HepG2 (cell line): Measurements from ENCODE around the gene JPH4. TPM values are rescaled to one million over a fixed set of nuclear protein-coding genes. Genes with fewer than 3 reads are reported as not detected.

Experiments used
- CCDC6 ChIP-seq: sonication (generic); formaldehyde crosslinking; IDR thresholded peaks from 2 replicates; pipeline ENCODE4 v1.8.1; 2022; ENCODE audit warnings: mild to moderate bottlenecking, missing genetic modification reagents, moderate library complexity
- FOXC1 ChIP-seq: sonication (generic); formaldehyde crosslinking; IDR thresholded peaks from 2 replicates; pipeline ENCODE4 v1.8.0; 2022; ENCODE audit warnings: mild to moderate bottlenecking, missing genetic modification reagents, borderline replicate concordance
- GABPB1 ChIP-seq: IDR thresholded peaks from 2 replicates; pipeline ENCODE4 v1.6.1; 2016; ENCODE audit warnings: mild to moderate bottlenecking, missing genetic modification reagents, moderate library complexity, missing compliant biosample characterization
- GATAD2A ChIP-seq: IDR thresholded peaks from 2 replicates; pipeline ENCODE4 v1.6.1; 2016
- HNRNPK ChIP-seq: fragments of 200-400 bp; formaldehyde crosslinking; IDR thresholded peaks from 2 replicates; pipeline ENCODE4 v1.6.1; 2018; ENCODE audit warnings: low read length, low read depth, moderate library complexity, mild to moderate bottlenecking; ENCODE audit not compliant: poor library complexity, severe bottlenecking
- PCBP2 ChIP-seq: fragments of 200-400 bp; formaldehyde crosslinking; optimal IDR thresholded peaks from 2 replicates; pipeline ENCODE3; 2018; ENCODE audit warnings: low read length, low read depth; ENCODE audit not compliant: poor library complexity, severe bottlenecking
- POLR2AphosphoS5 ChIP-seq: IDR thresholded peaks from 2 replicates; pipeline ENCODE4 v1.6.1; 2012; ENCODE audit warnings: low read depth, low read length
- RAD21 ChIP-seq: fragments of 450-650 bp; formaldehyde crosslinking; IDR thresholded peaks from 2 replicates; pipeline ENCODE4 v1.5.0; 2020; ENCODE audit warnings: mild to moderate bottlenecking
- RBFOX2 ChIP-seq: fragments of 200-400 bp; formaldehyde crosslinking; IDR thresholded peaks from 2 replicates; pipeline ENCODE4 v1.6.1; 2017; ENCODE audit warnings: low read depth, mild to moderate bottlenecking, low read length
- RELA ChIP-seq: sonication (generic); formaldehyde crosslinking; IDR thresholded peaks from 2 replicates; pipeline ENCODE4 v1.4.0; 2020; ENCODE audit warnings: missing genetic modification reagents
- REPIN1 ChIP-seq: sonication (generic); formaldehyde crosslinking; IDR thresholded peaks from 2 replicates; pipeline ENCODE4 v1.8.0; 2022; ENCODE audit warnings: missing genetic modification reagents, low read depth, mild to moderate bottlenecking, borderline replicate concordance
- SP1 ChIP-seq, 2 experiments: fragments of 450-650 bp in 1 of 2; sonication (generic) in 1 of 2; formaldehyde crosslinking in 1 of 2; IDR thresholded peaks; 2 replicates each; pipeline versions ENCODE4 v1.4.0 to v1.6.1; 2016 to 2020; ENCODE audit warnings: missing genetic modification reagents in 1 of 2
- ZFX ChIP-seq: sonication (generic); formaldehyde crosslinking; IDR thresholded peaks from 2 replicates; pipeline ENCODE4 v1.4.0; 2020; ENCODE audit warnings: mild to moderate bottlenecking, low read depth, missing genetic modification reagents, moderate library complexity
- ZNF225 ChIP-seq: sonication (generic); formaldehyde crosslinking; IDR thresholded peaks from 2 replicates; pipeline ENCODE4 v1.4.0; 2020; ENCODE audit warnings: mild to moderate bottlenecking, missing genetic modification reagents
- ZNF232 ChIP-seq: sonication (generic); formaldehyde crosslinking; IDR thresholded peaks from 2 replicates; pipeline ENCODE4 v1.4.0; 2020; ENCODE audit warnings: missing genetic modification reagents, borderline replicate concordance
- ZNF263 ChIP-seq: sonication (generic); formaldehyde crosslinking; IDR thresholded peaks from 2 replicates; pipeline ENCODE4 v1.4.0; 2020; ENCODE audit warnings: missing genetic modification reagents
- ZNF547 ChIP-seq: sonication (generic); formaldehyde crosslinking; IDR thresholded peaks from 2 replicates; pipeline ENCODE4 v1.5.1; 2020; ENCODE audit warnings: mild to moderate bottlenecking, missing genetic modification reagents
- ZNF619 ChIP-seq: sonication (generic); formaldehyde crosslinking; IDR thresholded peaks from 2 replicates; pipeline ENCODE4 v1.4.0; 2020; ENCODE audit warnings: mild to moderate bottlenecking, missing genetic modification reagents
- ZNF775 ChIP-seq: sonication (generic); formaldehyde crosslinking; IDR thresholded peaks from 2 replicates; pipeline ENCODE4 v1.4.0; 2020; ENCODE audit warnings: missing genetic modification reagents, mild to moderate bottlenecking, moderate library complexity, borderline replicate concordance
- ZNF816 ChIP-seq: sonication (generic); formaldehyde crosslinking; IDR thresholded peaks from 2 replicates; pipeline ENCODE4 v1.8.0; 2022; ENCODE audit warnings: missing genetic modification reagents, mild to moderate bottlenecking, borderline replicate concordance
- ZNF83 ChIP-seq: sonication (generic); formaldehyde crosslinking; IDR thresholded peaks from 2 replicates; pipeline ENCODE4 v1.4.0; 2020; ENCODE audit warnings: missing genetic modification reagents, mild to moderate bottlenecking, borderline replicate concordance
- ZZZ3 ChIP-seq: sonication (generic); formaldehyde crosslinking; IDR thresholded peaks from 2 replicates; pipeline ENCODE4 v1.4.0; 2020; ENCODE audit warnings: missing genetic modification reagents, mild to moderate bottlenecking, borderline replicate concordance
- polyA plus RNA-seq, 8 experiments: library from polyadenylated mRNA; depleted of rRNA in 3 of 8; stranded (reverse) in 7 of 8; unstranded in 1 of 8; fragments of >200 nt; fragmentation: Illumina TruSeq in 4 of 8; extraction: Trizol in 4 of 8; gene quantifications; 2 replicates each; pipeline versions ENCODE4 v1.2.1 to v1.2.3, GENCODE V29; 2011 to 2016; ENCODE audit warnings: low read depth in 4 of 8, missing spikeins in 1 of 8, mixed read lengths in 1 of 8; ENCODE audit not compliant: insufficient read depth in 1 of 8
- total RNA-seq, 5 experiments: library from RNA; depleted of rRNA; stranded (reverse); fragments of >200 nt; fragmentation: Illumina TruSeq; extraction: Trizol; gene quantifications; 2 replicates each; pipeline ENCODE4 v1.2.3, GENCODE V29; 2016; ENCODE audit warnings: low read depth in 1 of 5
- TF ChIP-seq, protein P1 (sequence below), 2 experiments: sonication (generic) in 1 of 2; formaldehyde crosslinking in 1 of 2; IDR thresholded peaks; 2 replicates each; pipeline versions ENCODE4 v1.4.0 to v1.6.1; 2018 to 2020; ENCODE audit warnings: missing genetic modification reagents in 2 of 2, borderline replicate concordance in 1 of 2, low read depth in 1 of 2, mild to moderate bottlenecking in 1 of 2, missing biosample characterization in 1 of 2
- TF ChIP-seq, protein P2 (sequence below): sonication (generic); formaldehyde crosslinking; IDR thresholded peaks from 2 replicates; pipeline ENCODE4 v1.4.0; 2020; ENCODE audit warnings: missing genetic modification reagents
- TF ChIP-seq, protein P3 (sequence below): sonication (generic); formaldehyde crosslinking; IDR thresholded peaks from 2 replicates; pipeline ENCODE4 v1.4.0; 2020; ENCODE audit warnings: missing genetic modification reagents

JPH4 gene
- total and polyA plus RNA-seq, 2 of the 13 experiments (the other 11 are each of a cell fraction or from before 2014, with no cell fraction given), result 0.08 to 0.22 TPM

DNA sequence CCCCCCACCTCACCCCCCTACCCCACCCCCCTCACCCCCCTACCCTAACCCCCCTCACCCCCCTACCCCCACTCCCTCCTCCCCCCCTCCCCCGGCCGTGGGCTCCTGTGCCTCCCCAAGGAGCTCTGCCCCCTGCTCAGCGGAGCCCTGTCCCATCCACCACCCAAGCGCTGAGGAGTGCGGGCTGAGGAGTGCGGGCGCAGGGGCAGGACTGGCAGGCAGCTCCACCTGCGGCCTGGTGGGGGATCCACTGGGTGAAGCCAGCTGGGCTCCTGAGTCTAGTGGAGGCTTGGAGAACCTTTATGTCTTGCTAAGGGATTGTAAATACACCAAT, 2.3 kb upstream of the JPH4 start (continued):
- TF ChIP-seq, protein P1, sequence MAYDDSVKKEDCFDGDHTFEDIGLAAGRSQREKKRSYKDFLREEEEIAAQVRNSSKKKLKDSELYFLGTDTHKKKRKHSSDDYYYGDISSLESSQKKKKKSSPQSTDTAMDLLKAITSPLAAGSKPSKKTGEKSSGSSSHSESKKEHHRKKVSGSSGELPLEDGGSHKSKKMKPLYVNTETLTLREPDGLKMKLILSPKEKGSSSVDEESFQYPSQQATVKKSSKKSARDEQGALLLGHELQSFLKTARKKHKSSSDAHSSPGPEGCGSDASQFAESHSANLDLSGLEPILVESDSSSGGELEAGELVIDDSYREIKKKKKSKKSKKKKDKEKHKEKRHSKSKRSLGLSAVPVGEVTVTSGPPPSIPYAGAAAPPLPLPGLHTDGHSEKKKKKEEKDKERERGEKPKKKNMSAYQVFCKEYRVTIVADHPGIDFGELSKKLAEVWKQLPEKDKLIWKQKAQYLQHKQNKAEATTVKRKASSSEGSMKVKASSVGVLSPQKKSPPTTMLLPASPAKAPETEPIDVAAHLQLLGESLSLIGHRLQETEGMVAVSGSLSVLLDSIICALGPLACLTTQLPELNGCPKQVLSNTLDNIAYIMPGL (CRISPR knock-in tag; IDR thresholded peaks at IDR 0.05; ENCODE audit: borderline replicate concordance in 1 of 2, low read depth in 1 of 2), result 0 out of 4 replicates have a peak, but pooled peaks have one; percentile 12 to 15
- TF ChIP-seq RAD21 (0 out of 2 replicates have a peak, but pooled peaks have one; percentile 11), POLR2AphosphoS5 (peak; percentile 79), ZNF232 (CRISPR knock-in tag) (no peak), GABPB1 (CRISPR knock-in tag) (no peak; the same call in 1 of the 2 replicates), ZNF225 (CRISPR knock-in tag) (no peak), RBFOX2 (peak; percentile 55; the same call in 1 of the 2 replicates), RELA (CRISPR knock-in tag) (no peak), PCBP2 (no peak), ZNF775 (CRISPR knock-in tag) (no peak), FOXC1 (no peak), ZNF619 (CRISPR knock-in tag) (no peak), REPIN1 (CRISPR knock-in tag) (no peak), ZFX (CRISPR knock-in tag) (peak; percentile 51; the same call in 1 of the 2 replicates), ZZZ3 (0 out of 2 replicates have a peak, but pooled peaks have one; percentile 26), ZNF83 (CRISPR knock-in tag) (no peak), ZNF816 (CRISPR knock-in tag) (no peak), HNRNPK (peak; percentile 99), ZNF547 (CRISPR knock-in tag) (no peak), GATAD2A (CRISPR knock-in tag) (no peak), SP1 (IDR thresholded peaks at IDR 0.05) (no peak), SP1 (CRISPR knock-in tag; IDR thresholded peaks at IDR 0.05) (peak; percentile 49; the same call in 1 of the 2 replicates), CCDC6 (no peak), ZNF263 (CRISPR knock-in tag) (no peak)
- TF ChIP-seq, protein P2, sequence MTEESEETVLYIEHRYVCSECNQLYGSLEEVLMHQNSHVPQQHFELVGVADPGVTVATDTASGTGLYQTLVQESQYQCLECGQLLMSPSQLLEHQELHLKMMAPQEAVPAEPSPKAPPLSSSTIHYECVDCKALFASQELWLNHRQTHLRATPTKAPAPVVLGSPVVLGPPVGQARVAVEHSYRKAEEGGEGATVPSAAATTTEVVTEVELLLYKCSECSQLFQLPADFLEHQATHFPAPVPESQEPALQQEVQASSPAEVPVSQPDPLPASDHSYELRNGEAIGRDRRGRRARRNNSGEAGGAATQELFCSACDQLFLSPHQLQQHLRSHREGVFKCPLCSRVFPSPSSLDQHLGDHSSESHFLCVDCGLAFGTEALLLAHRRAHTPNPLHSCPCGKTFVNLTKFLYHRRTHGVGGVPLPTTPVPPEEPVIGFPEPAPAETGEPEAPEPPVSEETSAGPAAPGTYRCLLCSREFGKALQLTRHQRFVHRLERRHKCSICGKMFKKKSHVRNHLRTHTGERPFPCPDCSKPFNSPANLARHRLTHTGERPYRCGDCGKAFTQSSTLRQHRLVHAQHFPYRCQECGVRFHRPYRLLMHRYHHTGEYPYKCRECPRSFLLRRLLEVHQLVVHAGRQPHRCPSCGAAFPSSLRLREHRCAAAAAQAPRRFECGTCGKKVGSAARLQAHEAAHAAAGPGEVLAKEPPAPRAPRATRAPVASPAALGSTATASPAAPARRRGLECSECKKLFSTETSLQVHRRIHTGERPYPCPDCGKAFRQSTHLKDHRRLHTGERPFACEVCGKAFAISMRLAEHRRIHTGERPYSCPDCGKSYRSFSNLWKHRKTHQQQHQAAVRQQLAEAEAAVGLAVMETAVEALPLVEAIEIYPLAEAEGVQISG (CRISPR knock-in tag), result peak; percentile 43; the same call in 1 of the 2 replicates
- TF ChIP-seq, protein P3, sequence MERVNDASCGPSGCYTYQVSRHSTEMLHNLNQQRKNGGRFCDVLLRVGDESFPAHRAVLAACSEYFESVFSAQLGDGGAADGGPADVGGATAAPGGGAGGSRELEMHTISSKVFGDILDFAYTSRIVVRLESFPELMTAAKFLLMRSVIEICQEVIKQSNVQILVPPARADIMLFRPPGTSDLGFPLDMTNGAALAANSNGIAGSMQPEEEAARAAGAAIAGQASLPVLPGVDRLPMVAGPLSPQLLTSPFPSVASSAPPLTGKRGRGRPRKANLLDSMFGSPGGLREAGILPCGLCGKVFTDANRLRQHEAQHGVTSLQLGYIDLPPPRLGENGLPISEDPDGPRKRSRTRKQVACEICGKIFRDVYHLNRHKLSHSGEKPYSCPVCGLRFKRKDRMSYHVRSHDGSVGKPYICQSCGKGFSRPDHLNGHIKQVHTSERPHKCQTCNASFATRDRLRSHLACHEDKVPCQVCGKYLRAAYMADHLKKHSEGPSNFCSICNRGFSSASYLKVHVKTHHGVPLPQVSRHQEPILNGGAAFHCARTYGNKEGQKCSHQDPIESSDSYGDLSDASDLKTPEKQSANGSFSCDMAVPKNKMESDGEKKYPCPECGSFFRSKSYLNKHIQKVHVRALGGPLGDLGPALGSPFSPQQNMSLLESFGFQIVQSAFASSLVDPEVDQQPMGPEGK (CRISPR knock-in tag), result peak; percentile 41; the same call in 1 of the 2 replicates
